ENCODE data around the gene ARMC12. TPM values are rescaled to one million over a fixed set of nuclear protein-coding genes. Genes with fewer than 3 reads are reported as not detected.

The ARMC12 gene
- total RNA-seq, 2 experiments from 2014 or later = 1.9 to 2.8 TPM

DNA sequence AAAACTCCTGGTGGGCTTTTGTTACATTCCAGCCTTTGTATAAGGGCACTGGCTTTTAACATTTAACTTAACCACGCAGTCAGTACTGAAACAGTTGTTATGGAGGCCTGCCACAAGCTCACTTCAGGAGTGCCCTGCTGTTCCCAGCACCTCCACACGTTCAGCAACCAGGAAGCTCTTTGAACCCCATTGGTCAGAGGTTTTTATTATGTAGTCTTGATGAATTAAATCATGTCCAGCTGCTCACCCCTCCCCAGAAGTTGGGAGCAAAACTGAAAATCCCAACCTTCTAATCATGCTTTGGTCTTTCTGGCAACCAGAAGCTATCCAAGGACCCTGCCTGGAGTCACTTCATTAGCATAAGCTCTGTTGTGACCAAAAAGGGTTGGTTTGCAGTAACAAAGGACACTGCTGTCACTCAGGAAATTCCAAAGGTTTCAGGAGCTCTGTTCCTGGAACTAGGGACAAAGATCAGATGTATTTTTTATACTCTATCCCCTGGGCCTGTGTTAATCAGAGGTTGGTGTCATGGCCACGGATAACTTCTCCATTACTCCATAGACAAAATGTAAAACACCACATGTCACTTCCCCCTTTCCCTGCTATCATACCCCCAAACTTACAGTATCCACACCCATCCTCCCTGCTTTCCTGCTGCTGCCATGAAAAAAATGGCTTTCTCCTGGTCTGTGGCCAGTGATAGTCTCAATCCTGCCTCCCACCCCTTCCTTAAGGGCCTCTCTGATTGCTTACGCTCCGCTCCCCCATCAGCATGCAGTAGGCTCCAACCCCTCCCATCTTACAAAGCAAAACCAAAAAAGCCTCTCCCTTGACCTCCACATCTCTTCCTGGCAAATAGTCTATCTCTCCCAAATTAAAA, 3.1 kb downstream of the ARMC12 start:
- Mint-ChIP-seq H3K4me3 (no peak overlapping the region), H3K36me3 (ENCODE audit: low read depth) (no peaks in the 10 kb centered on the region)

DNA sequence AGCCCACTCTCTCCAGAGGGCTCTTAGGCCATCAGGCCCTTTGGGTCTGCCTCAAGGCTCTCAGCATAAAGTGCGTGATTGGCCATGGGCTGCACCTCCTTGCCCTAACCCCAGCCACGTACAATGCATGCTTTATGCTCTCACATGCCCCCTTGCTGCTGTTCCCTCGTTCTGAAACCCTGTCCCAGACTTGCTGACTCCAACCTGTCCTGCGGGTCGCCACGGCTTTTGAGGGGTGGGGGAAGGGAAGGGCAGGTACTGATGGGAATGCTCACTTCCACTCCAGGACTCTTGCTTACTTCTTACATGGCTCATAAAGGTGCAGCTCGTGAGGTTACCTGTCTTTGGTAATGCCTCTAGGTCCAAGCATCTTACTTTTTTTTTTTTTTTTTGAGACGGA, 6.0 kb downstream of the ARMC12 start:
- Histone ChIP-seq H3K4me3 (ENCODE audit: low read length) (no peak overlapping the region), H3K9me3 (ENCODE audit: control insufficient read depth in 1 of 2, insufficient read depth in 1 of 2, low read length in 2 of 2) (peaks cover 0 to 2% of the 10 kb centered on the region in 2 experiments), H3K36me3 (ENCODE audit: insufficient read depth, low read length) (no peaks in the 10 kb centered on the region), H3K4me1 (ENCODE audit: insufficient read depth, low read length) (peaks cover 1% of the 10 kb centered on the region), H3K27me3 (ENCODE audit: control insufficient read depth in 1 of 2, insufficient read depth in 2 of 2, low read length in 2 of 2) (no peaks in the 10 kb centered on the region), H3K27ac (ENCODE audit: low read depth in 1 of 2, low read length in 2 of 2) (no peak overlapping the region)
- CTCF ChIA-PET = no interaction called here
- no peak overlapping the region for H3K4me3 Mint-ChIP-seq
- peaks cover under 1% of the 10 kb centered on the region for H3K4me1 Mint-ChIP-seq (ENCODE audit: low read depth)
- POLR2A ChIA-PET = no interaction called here
- H3K9me3 Mint-ChIP-seq = peaks cover 5% of the 10 kb centered on the region
- intact Hi-C loops (cut with DNase I, micrococcal nuclease) = no loop called here
- H3K27me3 Mint-ChIP-seq = no peaks in the 10 kb centered on the region
- DNase-seq (no peak), ATAC-seq (ENCODE audit: poor library complexity) (no peak)
- TF ChIP-seq, protein P1, sequence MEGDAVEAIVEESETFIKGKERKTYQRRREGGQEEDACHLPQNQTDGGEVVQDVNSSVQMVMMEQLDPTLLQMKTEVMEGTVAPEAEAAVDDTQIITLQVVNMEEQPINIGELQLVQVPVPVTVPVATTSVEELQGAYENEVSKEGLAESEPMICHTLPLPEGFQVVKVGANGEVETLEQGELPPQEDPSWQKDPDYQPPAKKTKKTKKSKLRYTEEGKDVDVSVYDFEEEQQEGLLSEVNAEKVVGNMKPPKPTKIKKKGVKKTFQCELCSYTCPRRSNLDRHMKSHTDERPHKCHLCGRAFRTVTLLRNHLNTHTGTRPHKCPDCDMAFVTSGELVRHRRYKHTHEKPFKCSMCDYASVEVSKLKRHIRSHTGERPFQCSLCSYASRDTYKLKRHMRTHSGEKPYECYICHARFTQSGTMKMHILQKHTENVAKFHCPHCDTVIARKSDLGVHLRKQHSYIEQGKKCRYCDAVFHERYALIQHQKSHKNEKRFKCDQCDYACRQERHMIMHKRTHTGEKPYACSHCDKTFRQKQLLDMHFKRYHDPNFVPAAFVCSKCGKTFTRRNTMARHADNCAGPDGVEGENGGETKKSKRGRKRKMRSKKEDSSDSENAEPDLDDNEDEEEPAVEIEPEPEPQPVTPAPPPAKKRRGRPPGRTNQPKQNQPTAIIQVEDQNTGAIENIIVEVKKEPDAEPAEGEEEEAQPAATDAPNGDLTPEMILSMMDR (IDR thresholded peaks at IDR 0.05) = no peak
- no peaks in the 10 kb centered on the region for H3K36me3 Mint-ChIP-seq (ENCODE audit: low read depth)
- no peak overlapping the region for H3K27ac Mint-ChIP-seq

More for the DNA sequence above, 3.1 kb downstream of the ARMC12 start:
- ATAC-seq (ENCODE audit: poor library complexity) (no peak), DNase-seq (no peak)
- TF ChIP-seq, protein P1 (IDR thresholded peaks at IDR 0.05) = no peak
- ChIA-PET POLR2A (no interaction called here), CTCF (interaction anchor here (0.6 to 0.7 kb wide), 3 partner anchors 8 to 16 kb away, joined by 4 to 6 read pairs (median 4); no protein-coding TSS in a partner anchor)
- intact Hi-C loops (cut with DNase I, micrococcal nuclease) = loop anchor here (5.0 kb wide), 3 partner anchors 268 to 398 kb away; partner anchors contain the start of genes FANCE (in 1 of the 2) and PPARD (in 1 of the 2)
- Histone ChIP-seq H3K9me3 (ENCODE audit: control insufficient read depth in 1 of 2, insufficient read depth in 1 of 2, low read length in 2 of 2) (no peaks in the 10 kb centered on the region), H3K27me3 (ENCODE audit: control insufficient read depth in 1 of 2, insufficient read depth in 2 of 2, low read length in 2 of 2) (no peaks in the 10 kb centered on the region), H3K4me3 (ENCODE audit: low read length) (no peak overlapping the region), H3K36me3 (ENCODE audit: insufficient read depth, low read length) (no peaks in the 10 kb centered on the region), H3K4me1 (ENCODE audit: insufficient read depth, low read length) (peaks cover 31% of the 10 kb centered on the region), H3K27ac (ENCODE audit: low read depth in 1 of 2, low read length in 2 of 2) (no peak overlapping the region)
- Mint-ChIP-seq H3K9me3 (no peaks in the 10 kb centered on the region), H3K27me3 (no peaks in the 10 kb centered on the region), H3K4me1 (ENCODE audit: low read depth) (peaks cover 29% of the 10 kb centered on the region), H3K27ac (no peak overlapping the region)

DNA sequence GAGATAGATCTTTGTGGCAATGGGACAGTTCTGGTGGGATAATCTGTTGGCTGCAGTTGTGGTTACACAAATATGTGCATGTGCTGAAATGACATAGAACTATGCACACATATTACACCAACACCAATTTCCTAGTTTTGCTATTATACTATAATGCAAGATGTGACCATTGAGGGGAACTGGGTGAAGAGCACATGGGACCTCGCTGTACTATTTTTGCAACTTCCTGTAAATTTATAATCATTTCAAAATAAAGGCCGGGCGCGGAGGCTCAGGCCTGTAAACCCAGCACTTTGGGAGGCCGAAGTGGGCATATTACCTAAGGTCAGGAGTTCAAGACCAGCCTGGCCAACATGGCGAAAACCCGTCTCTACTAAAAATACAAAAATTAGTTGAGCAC, 8.7 kb downstream of the ARMC12 start:
- H3K27me3 ChIP-seq (ENCODE audit: control insufficient read depth in 1 of 2, insufficient read depth in 2 of 2, low read length in 2 of 2) = no peaks in the 10 kb centered on the region
- H3K27ac ChIP-seq (ENCODE audit: low read depth in 1 of 2, low read length in 2 of 2) = no peak overlapping the region
- Mint-ChIP-seq H3K27me3 (no peaks in the 10 kb centered on the region), H3K27ac (no peak overlapping the region), H3K9me3 (peaks cover 5% of the 10 kb centered on the region), H3K4me1 (ENCODE audit: low read depth) (no peaks in the 10 kb centered on the region), H3K4me3 (no peak overlapping the region), H3K36me3 (ENCODE audit: low read depth) (no peaks in the 10 kb centered on the region)
- DNase-seq (no peak), ATAC-seq (ENCODE audit: poor library complexity) (no peak)
- TF ChIP-seq, protein P1 (IDR thresholded peaks at IDR 0.05) = no peak
- no peaks in the 10 kb centered on the region for H3K4me1 ChIP-seq (ENCODE audit: insufficient read depth, low read length)
- POLR2A ChIA-PET = no interaction called here
- no peak overlapping the region for H3K4me3 ChIP-seq (ENCODE audit: low read length)
- intact Hi-C loops (cut with DNase I, micrococcal nuclease) = no loop called here
- peaks cover 4 to 5% of the 10 kb centered on the region in 2 experiments for H3K9me3 ChIP-seq (ENCODE audit: control insufficient read depth in 1 of 2, insufficient read depth in 1 of 2, low read length in 2 of 2)
- no peaks in the 10 kb centered on the region for H3K36me3 ChIP-seq (ENCODE audit: insufficient read depth, low read length)
- CTCF ChIA-PET = no interaction called here

Measured in CD4-positive, alpha-beta T cell (primary cell).